Measurements from ENCODE around the gene KRT32. TPM values are rescaled to one million over a fixed set of nuclear protein-coding genes. Genes with fewer than 3 reads are reported as not detected.

The KRT32 gene
- total RNA-seq, 4 donors from 2014 or later, result 0.61 to 12.8 (median 4.6) TPM

GRCh38 chr17:41480136-41480535 is 12.9 kb upstream of the KRT32 start:
- TF ChIP-seq POLR2A (IDR thresholded peaks at IDR 0.05) (no peak), CTCF (IDR thresholded peaks at IDR 0.05) (no peak)
- H3K9me3 ChIP-seq, result no peaks in the 10 kb centered on the region
- 46 to 50% methylated on average over 2 of the region's 2 CpGs for WGBS, 2 donors
- no peaks in the 10 kb centered on the region for H3K36me3 ChIP-seq
- H3K27me3 ChIP-seq, result no peaks in the 10 kb centered on the region
- H3K4me3 ChIP-seq, result no peak overlapping the region
- no peak overlapping the region for H3K27ac ChIP-seq
- DNase-seq, result no peak
- intact Hi-C loops (cut with DNase I), result no loop called here
- no peaks in the 10 kb centered on the region for H3K4me1 ChIP-seq

- Histone ChIP-seq H3K27me3 (no peaks in the 10 kb centered on the region), H3K4me1 (no peaks in the 10 kb centered on the region), H3K36me3 (no peaks in the 10 kb centered on the region), H3K27ac (no peak overlapping the region), H3K4me3 (no peak overlapping the region), H3K9me3 (no peaks in the 10 kb centered on the region)
- WGBS, 2 donors, result 83 to 92% methylated on average over 3 to 6 of the region's 8 CpGs
- no peak for TF ChIP-seq POLR2A (IDR thresholded peaks at IDR 0.05)
- no peak for TF ChIP-seq CTCF (IDR thresholded peaks at IDR 0.05)
- no peak for DNase-seq
- intact Hi-C loops (cut with DNase I), result no loop called here
These were observed 11.1 kb upstream of the KRT32 start for GRCh38 chr17:41478237-41478636.

- no peak for DNase-seq
These were observed 10.0 kb upstream of the KRT32 start for GRCh38 chr17:41476866-41477815.

GRCh38 chr17:41475421-41475820 is 8.2 kb upstream of the KRT32 start:
- 94 to 96% methylated on average over 2 to 4 of the region's 4 CpGs for WGBS, 2 donors
- no peak for DNase-seq
- H3K27ac ChIP-seq, result no peak overlapping the region
- H3K4me1 ChIP-seq, result no peaks in the 10 kb centered on the region
- intact Hi-C loops (cut with DNase I), result no loop called here
- TF ChIP-seq CTCF (IDR thresholded peaks at IDR 0.05) (no peak), POLR2A (IDR thresholded peaks at IDR 0.05) (no peak)
- H3K27me3 ChIP-seq, result no peaks in the 10 kb centered on the region
- H3K4me3 ChIP-seq, result no peak overlapping the region
- no peaks in the 10 kb centered on the region for H3K36me3 ChIP-seq
- H3K9me3 ChIP-seq, result no peaks in the 10 kb centered on the region

More at GRCh38 chr17:41476866-41477815, 10.0 kb upstream of the KRT32 start:
- intact Hi-C loops (cut with DNase I), result no loop called here
- no peak overlapping the region for H3K27ac ChIP-seq
- 86 to 89% methylated on average over 9 to 17 of the region's 22 CpGs for WGBS, 2 donors
- no peaks in the 10 kb centered on the region for H3K4me1 ChIP-seq
- TF ChIP-seq CTCF (IDR thresholded peaks at IDR 0.05) (no peak), POLR2A (IDR thresholded peaks at IDR 0.05) (no peak)
- H3K27me3 ChIP-seq, result no peaks in the 10 kb centered on the region
- no peaks in the 10 kb centered on the region for H3K36me3 ChIP-seq
- H3K9me3 ChIP-seq, result no peaks in the 10 kb centered on the region
- no peak overlapping the region for H3K4me3 ChIP-seq

GRCh38 chr17:41474863-41475262 is 7.7 kb upstream of the KRT32 start:
- TF ChIP-seq CTCF (IDR thresholded peaks at IDR 0.05), result no peak
- no peak for TF ChIP-seq POLR2A (IDR thresholded peaks at IDR 0.05)
- WGBS, 2 donors, result 62 to 68% methylated on average over 6 to 7 of the region's 8 CpGs
- DNase-seq, result no peak
- intact Hi-C loops (cut with DNase I), result no loop called here
- no peaks in the 10 kb centered on the region for H3K4me1 ChIP-seq
- H3K27ac ChIP-seq, result no peak overlapping the region
- no peak overlapping the region for H3K4me3 ChIP-seq
- H3K36me3 ChIP-seq, result no peaks in the 10 kb centered on the region
- no peaks in the 10 kb centered on the region for H3K9me3 ChIP-seq
- no peaks in the 10 kb centered on the region for H3K27me3 ChIP-seq

Data from esophagus squamous epithelium (tissue), 5 donors.